Dermis blood vessel endothelial cell (primary cell): Measurements from ENCODE around the gene ZNF217. TPM values are rescaled to one million over a fixed set of nuclear protein-coding genes. Genes with fewer than 3 reads are reported as not detected.
"Not testable (repeated sequence)": the region's sequence is repeated elsewhere in the genome, so short reads cannot be mapped to it uniquely, and the experiment has no call there.

Source experiments
- DNase-seq: peaks from one replicate; pipeline ENCODE4 v3.0.0; 2010
- total RNA-seq: library from RNA; depleted of rRNA; stranded (reverse); fragments of >200 nt; gene quantifications from 2 replicates; pipeline ENCODE4 v1.2.3, GENCODE V29; 2014

ZNF217 gene
- 17.5 and 17.6 TPM in 2 replicates for total RNA-seq

DNA sequence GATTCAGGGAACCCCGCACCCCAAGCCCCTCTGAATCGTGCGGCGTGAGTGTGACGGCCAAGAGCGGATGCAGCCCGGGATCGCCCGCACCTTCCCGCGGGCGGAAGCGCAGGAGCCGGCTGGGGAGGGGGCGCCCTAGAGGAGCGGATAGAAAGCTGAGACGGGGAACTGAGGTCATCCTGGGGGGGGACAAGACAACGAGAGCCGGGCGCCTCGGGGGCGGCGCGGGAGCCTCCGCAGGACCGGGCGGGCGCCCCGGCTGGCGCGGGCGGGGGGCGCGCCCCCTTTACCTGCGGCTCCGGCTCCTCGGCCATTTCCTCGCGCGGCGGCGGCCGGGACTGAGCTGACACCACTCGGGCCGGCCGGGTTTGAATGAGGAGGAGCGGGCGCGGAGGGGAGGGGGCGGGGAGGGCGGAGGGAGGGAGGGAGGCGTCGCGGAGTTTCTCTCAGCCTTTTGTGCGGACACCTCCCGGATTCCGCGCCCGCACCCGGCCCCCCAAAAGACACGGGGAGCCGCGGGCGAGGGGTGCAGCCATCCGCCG, at the start of gene ZNF217:
ZNF217 (minus strand) TSS at position 374 of the 542 bp plus-strand sequence. CDS start 11,013 bp downstream, outside the sequence.
- DNase-seq, result peak; percentile 64

DNA sequence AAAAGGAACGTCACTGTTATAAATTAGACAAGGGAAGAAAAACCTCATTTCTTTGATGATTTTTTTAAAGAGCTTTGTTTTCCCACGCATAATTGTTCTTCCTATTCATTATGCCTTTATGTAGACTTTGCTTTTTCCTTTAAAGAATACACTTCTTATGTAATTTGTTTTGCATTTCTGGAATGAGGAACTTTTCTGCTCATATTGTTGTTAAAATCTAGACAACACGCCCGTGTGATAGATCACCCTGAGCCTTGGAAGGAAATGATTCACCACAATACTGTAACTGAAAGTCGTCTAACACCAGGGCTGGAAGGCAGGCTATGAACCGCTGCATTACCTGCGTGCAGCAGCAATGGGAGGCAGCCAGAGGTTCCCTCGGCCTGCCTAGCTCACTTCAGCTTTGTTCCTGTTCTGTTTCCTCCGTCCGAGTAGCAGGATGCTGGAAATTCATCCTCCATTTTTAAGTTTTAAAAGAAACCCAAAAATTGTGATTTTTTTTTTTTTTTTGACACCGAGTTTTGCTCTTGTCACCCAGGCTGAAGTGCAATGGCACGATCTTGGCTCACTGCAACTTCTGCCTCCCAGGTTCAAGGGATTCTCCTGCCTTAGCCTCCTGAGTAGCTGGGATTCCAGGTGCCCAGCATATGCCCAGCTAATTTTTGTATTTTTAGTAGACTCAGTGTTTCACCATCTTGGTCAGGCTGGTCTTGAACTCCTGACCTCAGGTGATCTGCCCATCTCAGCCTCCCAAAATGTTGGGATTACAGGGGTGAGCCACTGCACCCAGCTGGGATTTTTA, 49.6 kb upstream of the ZNF217 start:
- peak; percentile 91 for DNase-seq

DNA sequence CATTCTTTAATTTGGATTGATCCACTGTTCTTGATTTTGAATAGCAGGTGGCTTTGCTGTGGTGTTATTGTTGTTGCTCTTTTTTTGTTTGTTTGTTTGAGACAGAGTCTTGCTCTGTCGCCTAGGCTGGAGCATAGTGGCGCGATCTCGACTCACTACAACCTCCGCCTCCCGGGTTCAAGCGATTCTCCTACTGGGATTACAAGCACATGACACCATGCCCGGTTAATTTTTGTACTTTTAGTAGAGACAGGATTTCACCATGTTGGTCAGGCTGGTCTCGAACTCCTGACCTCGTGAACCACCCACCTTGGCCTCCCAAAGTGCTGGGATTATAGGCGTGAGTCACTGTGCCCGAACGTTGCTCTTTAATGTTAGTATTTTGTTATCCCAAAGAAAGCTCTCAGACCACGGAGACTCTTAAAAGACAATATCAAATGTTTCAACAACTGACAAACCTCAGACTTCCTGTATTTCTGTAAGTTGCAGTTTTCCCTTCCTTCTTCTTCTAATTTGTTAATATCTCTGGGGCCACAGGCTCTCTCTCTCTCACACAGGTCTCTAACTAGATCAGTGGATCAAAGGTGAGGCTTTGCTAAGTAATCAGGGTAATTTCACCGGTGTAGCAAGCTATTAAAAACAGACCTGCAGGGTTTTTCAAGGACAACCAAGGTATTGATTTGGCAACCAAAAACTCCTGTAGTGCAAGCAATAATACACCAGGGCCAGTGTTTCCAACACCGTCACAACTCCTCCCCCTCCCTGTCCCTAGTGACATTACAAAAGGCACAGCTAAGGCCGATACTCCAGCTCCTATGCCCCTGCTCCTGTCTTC, 48.8 kb upstream of the ZNF217 start:
- DNase-seq, result peak; percentile 83

GRCh38 chr20:53639647-53640440, 46.2 kb upstream of the ZNF217 start:
- DNase-seq, result no peak

- no peak for DNase-seq
Observed at GRCh38 chr20:53639128-53639527, 45.5 kb upstream of the ZNF217 start.

DNA sequence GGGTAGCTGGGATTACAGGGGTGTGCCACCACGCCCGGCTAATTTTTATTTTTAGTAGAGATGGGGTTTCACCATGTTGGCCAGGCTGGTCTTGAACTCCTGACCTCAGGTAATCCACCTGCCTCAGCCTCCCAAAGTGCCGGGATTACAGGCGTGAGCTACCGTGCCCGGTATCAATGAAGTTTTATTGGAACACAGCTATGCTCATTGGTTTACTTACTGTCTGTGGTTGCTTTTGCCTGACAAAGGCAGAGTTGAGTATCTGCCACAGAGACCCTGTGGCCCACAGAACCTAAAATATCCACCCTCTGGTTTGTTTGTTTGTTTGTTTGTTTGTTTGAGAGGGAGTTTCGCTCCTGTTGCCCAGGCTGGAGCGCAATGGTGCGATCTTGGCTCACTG, 43.7 kb upstream of the ZNF217 start:
- not testable (repeated sequence) for DNase-seq

DNA sequence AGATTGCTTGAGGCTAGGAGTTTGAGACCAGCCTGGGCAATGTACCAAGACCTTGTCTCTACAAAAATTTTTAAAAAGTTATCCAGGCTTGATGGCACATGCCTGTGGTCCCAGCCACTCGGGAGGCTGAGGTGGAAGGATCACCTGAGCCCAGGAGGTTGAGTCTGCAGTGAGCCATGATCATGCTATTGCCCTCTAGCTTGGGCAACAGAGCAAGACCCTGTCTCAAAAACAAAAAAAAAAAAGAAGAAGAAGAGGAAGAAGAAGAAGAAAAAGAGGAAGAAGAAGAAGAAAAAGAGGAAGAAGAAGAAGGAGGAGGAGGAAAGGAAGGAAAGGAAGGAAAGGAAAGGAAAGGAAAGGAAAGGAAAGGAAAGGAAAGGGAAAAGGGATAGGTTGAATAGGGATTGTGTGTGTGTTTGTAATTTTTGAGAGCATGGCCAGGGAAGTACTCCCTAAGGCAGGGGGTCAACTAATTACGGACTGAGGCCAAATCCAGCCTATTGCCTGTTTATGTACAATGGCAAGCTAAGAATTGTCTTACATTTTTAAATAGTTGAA, 43.0 kb upstream of the ZNF217 start:
- DNase-seq, result no peak

GRCh38 chr20:53635221-53635620, 41.6 kb upstream of the ZNF217 start:
- DNase-seq, result no peak

- DNase-seq, result no peak
Observed at GRCh38 chr20:53631909-53632662, 38.4 kb upstream of the ZNF217 start.

DNA sequence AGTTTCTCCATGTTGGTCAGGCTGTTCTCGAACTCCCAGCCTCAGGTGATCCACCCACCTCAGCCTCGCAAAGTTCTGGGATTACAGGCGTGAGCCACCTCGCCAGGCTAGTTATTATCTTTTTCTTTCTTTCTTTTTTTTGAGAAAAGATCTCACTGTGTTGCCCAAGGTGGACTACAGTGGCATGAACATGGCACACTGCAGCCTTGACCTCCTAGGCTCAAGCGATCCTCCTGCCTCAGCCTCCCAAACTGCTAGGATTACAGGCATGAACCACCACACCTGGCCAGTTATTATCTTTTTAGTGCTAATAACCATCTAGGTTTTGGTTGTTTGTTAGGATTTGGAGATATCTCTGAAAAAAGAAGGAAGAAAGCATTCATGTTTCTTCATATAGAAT, 35.8 kb upstream of the ZNF217 start:
- no peak for DNase-seq

DNA sequence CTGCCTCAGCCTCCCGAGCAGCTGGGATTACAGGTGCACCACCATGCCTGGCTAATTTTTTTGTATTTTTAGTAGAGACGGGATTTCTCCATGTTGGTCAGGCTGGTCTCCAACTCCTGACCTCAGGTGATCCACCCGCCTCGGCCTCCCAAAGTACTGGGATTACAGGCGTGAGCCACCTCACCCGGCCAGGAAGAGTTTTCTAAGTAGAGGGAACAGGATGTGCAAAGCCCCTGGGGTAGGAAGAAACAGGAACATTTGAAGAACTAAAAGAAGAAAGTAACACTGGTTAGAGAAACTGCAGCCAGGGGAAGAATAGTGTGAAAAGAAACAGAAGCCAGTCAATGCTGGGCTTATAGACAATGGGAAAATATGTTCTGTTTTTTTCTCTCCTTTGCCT, 35.1 kb upstream of the ZNF217 start:
- not testable (repeated sequence) for DNase-seq

GRCh38 chr20:53628076-53628475, 34.4 kb upstream of the ZNF217 start:
- DNase-seq, result no peak

- not testable (repeated sequence) for DNase-seq
Observed at GRCh38 chr20:53627001-53627400, 33.4 kb upstream of the ZNF217 start.

GRCh38 chr20:53626584-53626983, 32.9 kb upstream of the ZNF217 start:
- DNase-seq, result no peak

DNA sequence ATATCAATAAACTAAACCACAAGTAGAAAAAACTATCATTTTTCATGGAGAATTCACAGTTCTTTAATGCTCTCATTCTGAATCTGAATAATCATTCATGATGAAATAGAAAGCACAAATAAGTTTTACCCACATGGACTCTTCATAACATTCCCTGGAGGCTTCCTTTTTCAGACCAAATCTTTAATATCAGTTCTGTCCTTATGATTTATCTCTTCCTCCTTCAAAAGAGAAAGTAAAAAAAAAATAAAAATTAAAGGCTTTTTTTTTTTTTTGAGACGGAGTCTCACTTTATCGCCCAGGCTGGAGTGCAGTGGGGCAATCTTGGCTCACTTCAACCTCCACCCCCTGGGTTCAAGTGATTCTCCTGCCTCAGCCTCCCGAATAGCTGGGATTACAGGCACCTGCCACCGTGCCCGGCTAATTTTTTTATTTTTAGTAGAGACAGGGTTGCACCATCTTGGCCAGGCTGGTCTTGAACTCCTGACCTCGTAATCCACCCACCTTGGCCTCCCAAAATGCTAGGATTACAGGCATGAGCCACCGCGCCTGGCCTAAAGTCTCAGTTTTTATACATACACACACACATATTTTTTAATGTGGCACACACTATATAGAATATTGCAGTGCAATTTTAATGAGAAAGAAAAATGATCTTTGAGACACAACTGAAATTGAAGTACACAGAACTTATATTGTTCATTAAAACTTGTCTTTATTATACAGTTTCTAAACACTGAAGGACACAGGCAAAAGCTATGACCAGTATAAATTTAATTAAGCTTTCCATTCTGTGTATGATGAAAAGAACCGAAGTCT, 31.9 kb upstream of the ZNF217 start:
- DNase-seq, result no peak

DNA sequence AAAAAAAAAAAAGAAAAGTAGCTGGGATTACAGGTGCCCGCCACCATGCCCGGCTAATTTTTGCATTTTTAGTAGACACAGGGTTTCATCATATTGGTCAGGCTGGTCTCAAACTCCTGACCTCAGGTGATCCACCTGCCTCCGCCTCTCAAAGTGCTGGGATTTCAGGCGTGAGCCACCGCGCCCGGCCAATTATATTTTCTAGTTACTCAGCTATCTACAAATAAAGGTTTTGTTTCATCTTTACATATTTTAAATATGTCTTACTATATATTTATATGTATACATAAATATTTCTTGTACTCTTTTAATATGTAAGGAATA, 31.2 kb upstream of the ZNF217 start:
- not testable (repeated sequence) for DNase-seq

DNA sequence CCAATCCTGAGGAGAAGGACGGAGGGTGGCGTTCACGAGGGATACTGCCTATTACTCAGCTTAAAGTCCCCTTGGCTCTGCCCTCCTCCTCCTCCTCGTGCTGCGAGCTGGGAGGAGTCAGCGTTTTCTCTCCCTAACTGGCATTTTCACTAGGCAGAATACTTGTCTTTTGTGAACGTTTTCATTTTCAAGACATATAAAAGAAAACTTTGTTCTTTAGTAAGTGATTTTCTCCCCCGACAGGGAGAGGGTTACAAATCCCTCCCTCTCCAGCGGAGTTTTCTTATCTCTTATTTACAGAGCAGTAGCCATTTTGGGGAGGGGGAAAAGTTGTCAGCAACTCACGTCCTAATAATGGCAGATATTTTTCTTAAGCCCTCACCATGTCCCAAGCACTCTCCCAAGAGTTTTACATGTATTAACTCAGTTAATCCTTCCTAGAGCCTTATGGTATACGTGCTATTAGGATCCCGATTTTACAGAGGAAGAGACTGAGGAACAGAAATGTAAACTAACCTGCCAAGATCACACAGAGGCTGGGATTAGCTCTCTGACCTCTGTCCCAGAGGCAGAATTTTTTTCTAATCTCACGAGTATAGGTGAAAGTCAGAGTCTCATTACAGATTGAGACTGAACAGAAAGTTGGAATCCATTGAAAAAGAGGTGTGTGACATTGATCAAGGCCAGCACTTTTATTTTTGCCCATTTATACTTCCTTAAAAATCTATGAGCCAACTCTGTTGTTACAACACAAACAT, 30.0 kb upstream of the ZNF217 start:
- DNase-seq, result peak; percentile 85

DNA sequence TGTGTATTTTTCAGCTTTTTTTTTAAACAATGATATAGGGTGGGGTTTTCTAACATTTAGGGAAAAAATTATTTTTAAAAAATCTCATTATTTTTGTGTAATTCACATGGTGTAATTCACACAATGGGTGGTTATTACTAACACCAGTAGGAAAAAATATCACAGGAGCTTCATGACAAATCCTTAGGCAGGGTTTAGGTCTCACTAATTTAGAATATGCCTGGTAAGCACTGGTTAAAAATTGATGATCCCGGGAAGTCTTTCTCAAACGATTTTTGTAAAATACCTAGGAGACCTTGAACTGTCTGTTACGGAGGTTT, 29.5 kb upstream of the ZNF217 start:
- no peak for DNase-seq

DNA sequence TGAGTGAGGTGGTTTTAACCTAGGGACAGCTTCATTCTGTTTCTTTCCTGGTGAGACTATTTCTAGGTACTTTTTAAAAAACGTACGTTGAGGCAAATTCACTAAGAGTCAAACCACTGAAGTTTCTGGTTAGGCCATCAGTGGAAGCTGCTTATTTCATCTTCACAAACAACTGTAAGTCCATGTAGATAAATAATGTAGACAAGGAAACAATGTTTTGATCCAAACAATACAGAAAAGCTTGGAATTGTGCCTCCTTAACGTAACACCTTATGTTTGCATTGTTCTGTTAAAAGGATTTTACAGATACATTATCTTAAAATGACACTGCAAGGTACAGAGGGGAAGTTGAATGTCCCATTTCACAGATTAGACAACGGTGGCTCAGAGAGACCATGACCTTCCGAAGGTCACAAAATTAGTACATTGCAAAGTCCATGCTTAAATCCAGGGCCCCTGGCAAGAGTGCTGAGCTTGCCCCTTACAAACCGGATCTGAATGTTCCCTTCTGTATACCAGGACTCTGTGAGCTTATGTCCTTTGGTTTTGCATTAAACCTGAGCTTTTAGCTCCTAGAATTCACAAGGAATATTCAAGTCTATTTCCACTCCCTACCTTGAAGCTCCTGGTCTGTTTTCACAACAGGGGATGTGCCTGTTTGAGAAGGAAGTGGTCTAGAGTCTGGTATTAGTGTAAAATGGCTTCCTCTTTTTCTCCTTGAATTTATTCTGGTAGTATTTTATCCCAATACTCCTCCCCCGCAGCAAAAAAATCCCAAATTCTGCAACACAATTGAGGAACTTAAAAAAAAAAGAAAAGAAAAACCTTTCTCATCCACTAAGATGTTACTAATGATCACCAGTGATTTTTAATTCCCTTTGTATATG, 28.9 kb upstream of the ZNF217 start:
- peak; percentile 35 for DNase-seq
